Ishikawa (cell line): Measurements from ENCODE around the gene NANOS1.

Experiments
- CEBPB ChIP-seq: IDR thresholded peaks from 2 replicates; pipeline ENCODE4 v1.6.1; 2012
- CREB1 ChIP-seq: IDR thresholded peaks from 2 replicates; pipeline ENCODE4 v1.6.1; 2012; ENCODE audit warnings: low read depth
- EGR1 ChIP-seq: IDR thresholded peaks from 2 replicates; pipeline ENCODE4 v1.6.1; 2012
- EP300 ChIP-seq: IDR thresholded peaks from 2 replicates; pipeline ENCODE4 v1.6.1; 2012; ENCODE audit warnings: borderline replicate concordance
- FOXM1 ChIP-seq: IDR thresholded peaks from 2 replicates; pipeline ENCODE4 v1.6.1; 2012; ENCODE audit warnings: low read depth, borderline replicate concordance
- NFIC ChIP-seq: IDR thresholded peaks from 2 replicates; pipeline ENCODE4 v1.6.1; 2012
- RAD21 ChIP-seq: IDR thresholded peaks from 2 replicates; pipeline ENCODE4 v1.6.1; 2012; ENCODE audit warnings: low read depth
- TAF1 ChIP-seq: IDR thresholded peaks from 2 replicates; pipeline ENCODE4 v1.6.1; 2012; ENCODE audit warnings: low read depth, mild to moderate bottlenecking
- TCF12 ChIP-seq: IDR thresholded peaks from 2 replicates; pipeline ENCODE4 v1.6.1; 2012; ENCODE audit warnings: low read depth
- TEAD4 ChIP-seq: IDR thresholded peaks from 2 replicates; pipeline ENCODE4 v1.6.1; 2012
- YY1 ChIP-seq: IDR thresholded peaks from 2 replicates; pipeline ENCODE4 v1.6.1; 2012; ENCODE audit warnings: low read depth
- ZBTB7A ChIP-seq: IDR thresholded peaks from 2 replicates; pipeline ENCODE4 v1.6.1; 2012; ENCODE audit warnings: low read depth
- TF ChIP-seq, protein P1 (sequence below): IDR thresholded peaks from 2 replicates; pipeline ENCODE4 v1.6.1; 2012; ENCODE audit warnings: low read depth, mild to moderate bottlenecking
- TF ChIP-seq, protein P2 (sequence below): IDR thresholded peaks from 2 replicates; pipeline ENCODE4 v1.6.1; 2012
- TF ChIP-seq, protein P3 (sequence below): IDR thresholded peaks from 2 replicates; pipeline ENCODE4 v1.6.1; 2012

Gene NANOS1

DNA sequence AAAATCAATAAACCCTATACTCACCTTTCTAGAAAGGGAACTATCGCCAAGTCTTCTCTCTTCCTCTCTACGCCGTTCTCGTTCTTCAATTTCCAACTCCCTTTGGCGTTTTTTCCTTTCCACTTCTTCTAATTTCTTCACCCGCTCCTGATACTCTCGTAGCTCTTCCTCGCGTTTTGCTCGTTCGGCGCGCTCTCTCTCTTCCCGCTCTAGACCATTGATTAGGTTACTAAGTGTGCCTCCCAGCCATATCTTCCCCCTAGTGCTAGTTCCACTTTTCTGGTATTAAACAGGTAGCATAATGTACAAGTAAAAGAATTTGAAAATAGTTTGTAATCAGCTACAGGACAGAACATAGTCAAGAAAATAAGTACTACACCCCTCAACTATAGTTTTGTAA is 20.3 kb downstream of the NANOS1 start:
- TF ChIP-seq CREB1 = no peak
- no peak for TF ChIP-seq TAF1
- no peak for TF ChIP-seq EP300
- no peak for TF ChIP-seq TCF12
- no peak for TF ChIP-seq TEAD4
- TF ChIP-seq, protein P1, sequence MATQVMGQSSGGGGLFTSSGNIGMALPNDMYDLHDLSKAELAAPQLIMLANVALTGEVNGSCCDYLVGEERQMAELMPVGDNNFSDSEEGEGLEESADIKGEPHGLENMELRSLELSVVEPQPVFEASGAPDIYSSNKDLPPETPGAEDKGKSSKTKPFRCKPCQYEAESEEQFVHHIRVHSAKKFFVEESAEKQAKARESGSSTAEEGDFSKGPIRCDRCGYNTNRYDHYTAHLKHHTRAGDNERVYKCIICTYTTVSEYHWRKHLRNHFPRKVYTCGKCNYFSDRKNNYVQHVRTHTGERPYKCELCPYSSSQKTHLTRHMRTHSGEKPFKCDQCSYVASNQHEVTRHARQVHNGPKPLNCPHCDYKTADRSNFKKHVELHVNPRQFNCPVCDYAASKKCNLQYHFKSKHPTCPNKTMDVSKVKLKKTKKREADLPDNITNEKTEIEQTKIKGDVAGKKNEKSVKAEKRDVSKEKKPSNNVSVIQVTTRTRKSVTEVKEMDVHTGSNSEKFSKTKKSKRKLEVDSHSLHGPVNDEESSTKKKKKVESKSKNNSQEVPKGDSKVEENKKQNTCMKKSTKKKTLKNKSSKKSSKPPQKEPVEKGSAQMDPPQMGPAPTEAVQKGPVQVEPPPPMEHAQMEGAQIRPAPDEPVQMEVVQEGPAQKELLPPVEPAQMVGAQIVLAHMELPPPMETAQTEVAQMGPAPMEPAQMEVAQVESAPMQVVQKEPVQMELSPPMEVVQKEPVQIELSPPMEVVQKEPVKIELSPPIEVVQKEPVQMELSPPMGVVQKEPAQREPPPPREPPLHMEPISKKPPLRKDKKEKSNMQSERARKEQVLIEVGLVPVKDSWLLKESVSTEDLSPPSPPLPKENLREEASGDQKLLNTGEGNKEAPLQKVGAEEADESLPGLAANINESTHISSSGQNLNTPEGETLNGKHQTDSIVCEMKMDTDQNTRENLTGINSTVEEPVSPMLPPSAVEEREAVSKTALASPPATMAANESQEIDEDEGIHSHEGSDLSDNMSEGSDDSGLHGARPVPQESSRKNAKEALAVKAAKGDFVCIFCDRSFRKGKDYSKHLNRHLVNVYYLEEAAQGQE = no peak
- no peak for TF ChIP-seq ZBTB7A
- no peak for TF ChIP-seq FOXM1
- TF ChIP-seq CEBPB = no peak
- no peak for TF ChIP-seq NFIC

DNA sequence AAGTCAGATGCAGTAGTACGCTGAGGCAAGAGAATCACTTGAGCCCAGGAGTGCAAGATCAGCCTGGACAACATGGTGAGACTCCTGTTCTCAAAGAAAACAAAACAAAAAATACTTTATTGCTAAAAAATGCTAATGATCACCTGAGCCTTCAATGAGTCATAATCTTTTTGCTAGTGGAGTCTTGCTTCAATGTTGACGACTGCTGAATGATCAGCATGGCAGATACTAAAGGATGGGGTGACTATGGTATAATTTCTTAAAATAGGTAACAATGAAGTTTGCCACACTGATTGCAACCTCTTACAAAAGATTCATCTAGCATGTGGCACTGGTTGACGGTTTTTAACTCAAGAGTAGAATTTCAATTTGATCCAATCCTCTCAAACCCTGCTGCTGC is 22.3 kb downstream of the NANOS1 start:
- no peak for TF ChIP-seq EP300
- no peak for TF ChIP-seq TCF12
- no peak for TF ChIP-seq EGR1
- TF ChIP-seq CREB1 = no peak
- no peak for TF ChIP-seq FOXM1
- TF ChIP-seq CEBPB = no peak
- TF ChIP-seq YY1 = no peak
- TF ChIP-seq RAD21 = no peak
- TF ChIP-seq, protein P2, sequence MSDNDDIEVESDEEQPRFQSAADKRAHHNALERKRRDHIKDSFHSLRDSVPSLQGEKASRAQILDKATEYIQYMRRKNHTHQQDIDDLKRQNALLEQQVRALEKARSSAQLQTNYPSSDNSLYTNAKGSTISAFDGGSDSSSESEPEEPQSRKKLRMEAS = no peak
- no peak for TF ChIP-seq ZBTB7A

DNA sequence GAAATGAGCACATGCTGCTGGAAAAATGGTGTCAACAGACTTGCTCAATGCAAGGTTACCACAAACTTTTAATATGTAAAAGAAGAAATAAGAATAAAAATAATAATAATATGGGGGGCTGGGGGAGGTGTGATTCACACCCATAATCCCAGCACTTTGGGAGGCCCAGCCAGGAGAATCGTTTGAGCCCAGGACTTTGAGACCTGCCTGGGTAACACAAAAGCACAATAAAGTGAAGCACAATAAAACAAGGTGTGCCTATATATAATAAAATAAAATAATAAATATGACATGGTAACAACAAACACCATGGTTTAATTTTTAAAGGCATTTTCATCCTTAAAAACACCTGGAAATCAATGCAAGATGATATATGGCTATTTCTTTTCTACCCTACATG is 26.0 kb downstream of the NANOS1 start:
- TF ChIP-seq, protein P2 = no peak
- TF ChIP-seq NFIC = no peak
- TF ChIP-seq TEAD4 = no peak
- no peak for TF ChIP-seq CEBPB
- TF ChIP-seq RAD21 = no peak
- TF ChIP-seq, protein P1 = no peak
- no peak for TF ChIP-seq ZBTB7A
- TF ChIP-seq, protein P3, sequence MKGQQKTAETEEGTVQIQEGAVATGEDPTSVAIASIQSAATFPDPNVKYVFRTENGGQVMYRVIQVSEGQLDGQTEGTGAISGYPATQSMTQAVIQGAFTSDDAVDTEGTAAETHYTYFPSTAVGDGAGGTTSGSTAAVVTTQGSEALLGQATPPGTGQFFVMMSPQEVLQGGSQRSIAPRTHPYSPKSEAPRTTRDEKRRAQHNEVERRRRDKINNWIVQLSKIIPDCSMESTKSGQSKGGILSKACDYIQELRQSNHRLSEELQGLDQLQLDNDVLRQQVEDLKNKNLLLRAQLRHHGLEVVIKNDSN = no peak
- no peak for TF ChIP-seq EGR1
- TF ChIP-seq TCF12 = no peak
- TF ChIP-seq EP300 = no peak
- TF ChIP-seq TAF1 = no peak
- TF ChIP-seq CREB1 = no peak
- no peak for TF ChIP-seq YY1
- no peak for TF ChIP-seq FOXM1

DNA sequence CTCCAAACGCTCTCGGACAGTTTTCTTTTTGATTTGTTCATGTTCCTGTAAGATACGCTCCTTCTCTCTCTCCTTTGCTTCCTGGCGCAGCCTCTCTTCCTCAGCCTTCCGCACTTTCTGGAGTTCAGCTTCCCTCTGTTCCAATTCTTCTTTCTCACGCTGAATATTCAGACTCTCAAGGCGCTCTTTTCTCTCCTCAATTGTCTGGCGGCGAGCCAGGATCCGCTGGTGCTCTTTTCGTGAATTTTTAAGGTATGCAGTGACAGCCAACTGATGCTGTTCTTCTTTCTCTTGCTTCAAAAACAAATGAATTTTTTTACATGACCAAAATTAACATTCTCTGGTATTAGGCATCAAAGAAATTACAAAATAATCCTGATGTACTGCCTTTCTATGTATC is 28.5 kb downstream of the NANOS1 start:
- TF ChIP-seq TAF1 (no peak), TEAD4 (no peak), ZBTB7A (no peak), NFIC (no peak)

DNA sequence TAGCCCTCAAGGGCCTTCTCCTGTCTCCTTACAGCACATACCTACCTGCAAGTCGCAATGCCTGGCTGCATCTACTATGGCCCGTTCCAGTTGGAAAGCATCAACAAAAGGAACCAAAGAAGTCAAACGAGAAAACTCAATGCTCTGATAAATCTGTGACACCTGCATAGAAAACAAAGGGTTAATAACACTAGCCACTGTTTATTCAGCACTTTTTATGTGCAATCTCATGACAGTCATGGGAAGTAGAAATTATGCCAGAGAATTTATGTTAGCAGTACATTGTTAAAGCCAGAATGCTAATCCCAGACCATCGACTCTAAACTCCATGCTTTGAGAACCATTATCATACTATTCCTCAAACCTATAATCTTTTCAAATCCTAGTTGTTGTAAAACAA is 30.0 kb downstream of the NANOS1 start:
- TF ChIP-seq, protein P1 = no peak

DNA sequence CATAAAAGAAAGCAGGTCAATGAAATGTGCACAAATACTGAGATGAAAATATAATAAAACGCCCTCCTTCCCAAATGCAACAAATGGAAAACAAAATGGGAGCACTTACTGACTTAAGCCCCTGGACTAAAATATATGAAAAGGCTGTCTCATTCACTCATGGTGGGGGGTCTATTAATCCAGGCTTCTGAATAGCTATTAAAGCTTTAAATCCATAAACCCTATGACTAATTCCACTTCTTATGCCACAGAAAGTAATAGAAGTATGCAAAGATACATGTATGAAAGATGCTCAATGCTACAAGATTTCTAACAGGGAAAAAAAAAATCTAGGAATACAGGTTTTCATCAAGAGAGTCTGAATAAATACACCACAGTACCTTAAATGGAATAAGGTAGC is 30.6 kb downstream of the NANOS1 start:
- no peak for TF ChIP-seq TEAD4
- TF ChIP-seq CEBPB = no peak
- no peak for TF ChIP-seq NFIC
- TF ChIP-seq, protein P1 = no peak
- no peak for TF ChIP-seq RAD21
- TF ChIP-seq, protein P2 = no peak
- TF ChIP-seq TCF12 = no peak
- no peak for TF ChIP-seq YY1
- TF ChIP-seq TAF1 = no peak
- TF ChIP-seq FOXM1 = no peak
